Activated B cell treated with CpG ODN at 0.5 μM for 24 hours (primary cell): ENCODE data around the gene ZSWIM5. TPM values are rescaled to one million over a fixed set of nuclear protein-coding genes. Genes with fewer than 3 reads are reported as not detected.
"Not testable (repeated sequence)": the region's sequence is repeated elsewhere in the genome, so short reads cannot be mapped to it uniquely, and the experiment has no call there.

Source experiments
- ATAC-seq: fragments of 200-7000 bp; cut with Tn5 transposase; one replicate; pipeline ENCODE4 v1.10.0; 2021; ENCODE audit warnings: low read depth, mild to moderate bottlenecking, moderate library complexity
- CTCF ChIA-PET: fragments of 350-600 bp; sonication (Branson Sonifier 250); formaldehyde crosslinking; loops from one replicate; lab custom pipeline; 2021; ENCODE audit warnings: antibody characterized with exemption; lab: Charles Lee
- POLR2A ChIA-PET: fragments of 350-600 bp; sonication (Branson Sonifier 250); formaldehyde crosslinking; loops from one replicate; lab custom pipeline; 2021; ENCODE audit warnings: antibody characterized with exemption; lab: Charles Lee
- DNase-seq: peaks from one replicate; pipeline ENCODE4 v3.0.0; 2022
- H3K27ac Mint-ChIP-seq: one replicate; pipeline ENCODE4 v1.8.0; 2020; ENCODE audit warnings: mixed read lengths
- H3K27me3 Mint-ChIP-seq: one replicate; pipeline ENCODE4 v1.8.0; 2021; ENCODE audit warnings: mixed read lengths
- H3K36me3 Mint-ChIP-seq: one replicate; pipeline ENCODE4 v1.8.0; 2021; ENCODE audit warnings: low read depth, mixed read lengths
- H3K4me1 Mint-ChIP-seq: one replicate; pipeline ENCODE4 v1.8.0; 2021; ENCODE audit warnings: mixed read lengths
- H3K4me3 Mint-ChIP-seq: one replicate; pipeline ENCODE4 v1.8.0; 2020; ENCODE audit warnings: mild to moderate bottlenecking, mixed read lengths
- H3K9me3 Mint-ChIP-seq: one replicate; pipeline ENCODE4 v1.8.0; 2020; ENCODE audit warnings: mixed read lengths
- CTCF ChIP-seq: fragments of 200-600 bp; IDR thresholded peaks from one replicate; pipeline ENCODE4 v1.8.0; 2022; ENCODE audit warnings: antibody characterized with exemption, mild to moderate bottlenecking
- intact Hi-C: fragments of 100-400 bp; cut with micrococcal nuclease; formaldehyde crosslinking; loops from one replicate; pipeline ENCODE4 v1.15.1; 2024
- total RNA-seq: library from RNA; stranded (reverse); gene quantifications from 2 replicates; pipeline ENCODE4 v1.2.3, GENCODE V29; 2022

The ZSWIM5 gene
- total RNA-seq, 1 donor from 2014 or later = 1.6 TPM

DNA sequence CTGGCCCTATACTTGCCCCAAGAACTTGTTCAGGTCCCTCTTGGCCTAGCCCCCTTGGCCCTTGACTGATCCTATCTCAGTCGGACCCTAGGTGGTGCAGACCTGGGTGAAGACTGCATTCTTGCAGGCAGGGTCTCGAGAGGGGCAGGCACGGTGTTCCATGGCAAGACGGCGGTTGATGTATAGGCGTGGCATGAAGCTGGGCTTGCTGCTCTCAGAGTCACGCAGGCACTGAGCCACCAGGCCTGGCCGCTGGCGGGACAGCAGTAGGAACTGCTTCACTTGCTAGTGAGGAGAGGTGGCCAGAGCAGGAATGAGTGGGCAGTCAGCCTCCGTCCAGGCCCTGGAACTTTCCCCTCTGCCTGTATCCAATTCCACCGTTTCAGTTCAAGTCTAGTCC is 199.1 kb downstream of the ZSWIM5 start:
- peaks cover 80% of the 10 kb centered on the region for H3K36me3 Mint-ChIP-seq
- ATAC-seq = no peak
- no peaks in the 10 kb centered on the region for H3K9me3 Mint-ChIP-seq
- no peaks in the 10 kb centered on the region for H3K27me3 Mint-ChIP-seq
- intact Hi-C loops = no loop called here
- ChIA-PET CTCF (no interaction called here), POLR2A (interaction anchor here (0.6 kb wide), 1 partner anchor 29 kb away, joined by 7 read pairs; no protein-coding TSS in a partner anchor)
- no peak for TF ChIP-seq CTCF
- DNase-seq = no peak
- no peak overlapping the region for H3K4me3 Mint-ChIP-seq
- H3K4me1 Mint-ChIP-seq = peaks cover 27% of the 10 kb centered on the region
- no peak overlapping the region for H3K27ac Mint-ChIP-seq

- Mint-ChIP-seq H3K9me3 (no peaks in the 10 kb centered on the region), H3K27ac (no peak overlapping the region), H3K36me3 (peaks cover 89% of the 10 kb centered on the region), H3K4me3 (no peak overlapping the region), H3K27me3 (no peaks in the 10 kb centered on the region), H3K4me1 (peaks cover 21% of the 10 kb centered on the region)
- ATAC-seq (no peak), DNase-seq (no peak)
- CTCF ChIA-PET = interaction anchor here (0.7 kb wide), 1 partner anchor 294 kb away, joined by 3 read pairs; no protein-coding TSS in a partner anchor
- POLR2A ChIA-PET = interaction anchor here (0.5 kb wide), 1 partner anchor 187 kb away, joined by 3 read pairs; no protein-coding TSS in a partner anchor
- TF ChIP-seq CTCF = no peak
- intact Hi-C loops = no loop called here
Observed at GRCh38 chr1:45005761-45006160, 200.6 kb downstream of the ZSWIM5 start.

DNA sequence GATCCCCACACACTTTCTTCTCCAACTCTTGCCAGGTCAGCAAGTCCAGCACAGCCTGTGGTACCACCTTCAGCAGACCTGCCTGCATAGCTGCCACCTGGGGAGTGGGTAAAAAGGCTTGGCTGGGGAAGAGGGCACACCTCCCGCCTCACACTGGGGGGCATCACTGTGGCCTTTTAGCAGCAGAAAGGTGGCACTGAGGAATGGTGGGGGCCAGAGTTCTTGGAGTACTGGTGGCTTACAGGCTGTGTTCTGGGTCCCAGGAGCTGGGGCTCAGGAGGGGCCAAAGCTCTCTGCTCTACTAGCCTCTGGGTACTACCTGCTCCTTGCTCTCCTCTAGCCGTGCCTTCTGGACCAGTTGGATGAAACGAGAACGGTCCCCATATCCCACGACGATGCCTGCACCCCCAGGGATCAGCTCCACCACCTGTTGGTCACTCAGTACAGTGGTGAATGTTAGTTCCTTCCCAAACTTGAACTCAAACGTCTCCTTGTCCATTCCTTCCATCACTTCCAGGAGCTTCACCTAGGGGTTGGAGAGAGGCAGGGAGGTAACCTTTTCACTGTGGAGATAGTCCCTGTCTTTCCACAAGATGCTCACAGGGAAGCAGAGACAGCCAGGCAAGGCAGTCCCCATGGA is 202.0 kb downstream of the ZSWIM5 start:
- Mint-ChIP-seq H3K4me1 (peaks cover 12% of the 10 kb centered on the region), H3K27ac (no peak overlapping the region), H3K4me3 (no peak overlapping the region), H3K36me3 (peaks cover 83% of the 10 kb centered on the region), H3K9me3 (no peaks in the 10 kb centered on the region), H3K27me3 (no peaks in the 10 kb centered on the region)
- TF ChIP-seq CTCF = no peak
- intact Hi-C loops = no loop called here
- DNase-seq = no peak
- no peak for ATAC-seq
- ChIA-PET CTCF (no interaction called here), POLR2A (interaction anchor here (0.6 kb wide), 1 partner anchor 745 kb away, joined by 5 read pairs; no protein-coding TSS in a partner anchor)

DNA sequence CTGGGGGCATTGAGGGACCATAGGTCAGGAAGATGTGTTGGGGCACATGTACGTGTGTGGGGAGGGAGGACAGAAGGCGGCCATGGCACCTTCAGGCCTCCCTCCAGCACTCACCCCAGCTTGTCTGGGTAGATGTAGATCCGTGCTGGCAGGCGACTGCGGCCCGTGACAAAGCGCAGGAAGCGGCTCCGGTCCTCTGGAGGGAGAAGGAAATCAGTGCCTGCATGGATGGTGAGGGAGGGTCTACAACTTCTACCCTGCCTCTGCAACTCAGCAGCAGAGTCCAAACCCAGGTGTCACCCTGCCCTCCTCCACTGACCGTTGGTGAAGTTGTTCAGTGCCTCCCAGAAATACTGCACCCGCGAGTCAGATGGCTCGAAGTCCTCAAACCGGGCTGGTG is 202.7 kb downstream of the ZSWIM5 start:
- DNase-seq = no peak
- Mint-ChIP-seq H3K27me3 (no peaks in the 10 kb centered on the region), H3K36me3 (peaks cover 77% of the 10 kb centered on the region), H3K4me1 (peaks cover 7% of the 10 kb centered on the region), H3K9me3 (no peaks in the 10 kb centered on the region), H3K27ac (no peak overlapping the region), H3K4me3 (no peak overlapping the region)
- ChIA-PET CTCF (no interaction called here), POLR2A (interaction anchor here (0.6 to 1.7 kb wide), 3 partner anchors 8 to 626 kb away, joined by 4 to 7 read pairs (median 6); partner anchors contain the start of genes HECTD3 and UROD)
- ATAC-seq = no peak
- no peak for TF ChIP-seq CTCF
- intact Hi-C loops = no loop called here

DNA sequence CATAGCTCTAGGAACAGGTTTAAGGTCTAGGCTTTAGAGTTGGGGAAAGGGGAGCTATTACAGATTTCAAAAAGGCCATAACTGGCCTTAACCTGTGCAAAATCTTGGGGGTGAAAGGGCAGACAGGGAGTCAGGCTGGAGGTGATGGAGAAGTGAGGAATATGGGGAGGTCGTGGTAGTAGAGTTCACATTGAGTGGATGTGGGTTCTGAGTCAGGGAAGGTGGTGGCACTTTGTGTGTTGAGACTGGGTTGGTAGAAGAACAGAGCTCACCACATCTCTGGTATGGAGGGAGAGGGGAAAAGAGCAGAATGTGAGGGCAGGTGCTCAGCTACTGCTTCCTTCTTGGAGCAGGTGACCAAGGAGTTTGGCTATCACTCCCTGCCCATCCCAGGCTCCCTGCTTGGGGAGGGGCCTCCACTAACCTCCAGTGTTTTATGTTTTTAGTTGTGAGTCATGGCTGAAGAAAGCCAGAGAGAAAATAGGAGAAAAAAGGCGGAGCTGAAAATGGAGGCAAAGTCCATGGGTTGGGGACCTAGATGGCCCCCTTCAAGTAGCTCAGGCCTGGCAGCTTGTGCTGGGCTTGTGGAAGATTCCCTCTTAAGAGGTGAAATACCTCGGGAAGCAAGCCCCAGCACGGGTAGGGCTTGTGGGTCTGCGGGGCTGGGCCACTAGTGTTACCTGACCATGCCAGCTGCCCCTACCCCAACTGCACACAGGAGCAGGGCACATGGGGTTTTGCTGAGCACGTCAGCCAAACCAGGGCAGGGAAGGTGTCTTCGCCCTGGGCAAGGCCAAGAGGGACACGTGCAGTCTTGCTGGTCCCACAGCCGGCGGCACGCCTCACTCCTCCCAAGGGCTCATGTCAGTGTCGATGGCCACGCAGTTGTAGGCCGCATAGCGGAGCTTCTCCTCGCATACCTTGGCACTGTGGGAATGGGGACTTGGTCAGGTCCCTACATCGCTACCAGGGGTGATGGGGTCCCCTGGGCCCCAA is 203.5 kb downstream of the ZSWIM5 start:
- Mint-ChIP-seq H3K4me3 (no peak overlapping the region), H3K27ac (no peak overlapping the region), H3K27me3 (no peaks in the 10 kb centered on the region), H3K9me3 (no peaks in the 10 kb centered on the region), H3K36me3 (peaks cover 69% of the 10 kb centered on the region), H3K4me1 (peaks cover 5% of the 10 kb centered on the region)
- no peak for TF ChIP-seq CTCF
- ChIA-PET CTCF (no interaction called here), POLR2A (interaction anchor here (0.6 to 1.7 kb wide), 4 partner anchors 8 to 627 kb away, joined by 3 to 7 read pairs (median 5); partner anchors contain the start of genes EIF2B3, HECTD3 and UROD)
- intact Hi-C loops = no loop called here
- no peak for DNase-seq
- ATAC-seq = no peak

DNA sequence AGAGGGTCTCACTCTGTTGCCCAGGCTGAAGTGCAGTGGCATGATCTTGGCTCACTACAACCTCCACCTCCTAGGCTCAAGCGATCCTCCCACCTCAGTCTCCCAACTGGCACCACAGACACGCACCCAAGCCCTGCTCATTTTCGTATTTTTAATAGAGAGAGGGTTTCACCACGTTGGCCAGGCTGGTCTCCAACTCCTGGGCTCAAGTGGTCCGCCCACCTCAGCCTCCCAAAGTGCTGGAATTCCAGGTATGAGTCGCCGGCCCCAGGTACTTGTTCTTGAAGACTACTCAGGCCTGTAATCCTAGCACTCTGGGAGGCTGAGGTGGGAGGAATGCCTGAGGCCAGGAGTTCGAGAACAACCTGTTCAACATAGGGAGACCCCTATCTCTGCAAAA is 204.8 kb downstream of the ZSWIM5 start:
- H3K4me1 Mint-ChIP-seq, POLR2A ChIA-PET, intact Hi-C loops, ATAC-seq, DNase-seq, H3K27ac Mint-ChIP-seq, H3K4me3 Mint-ChIP-seq, H3K27me3 Mint-ChIP-seq, CTCF ChIA-PET, H3K9me3 Mint-ChIP-seq: not testable (repeated sequence)
- peaks cover 55% of the 10 kb centered on the region for H3K36me3 Mint-ChIP-seq
